ENCODE measurements around the gene CD72.

CD72 gene

GRCh38 chr9:35656831-35657545, 38.8 kb upstream of the CD72 start:
- no peak for TF ChIP-seq EP300 (IDR thresholded peaks at IDR 0.05; ENCODE audit: borderline replicate concordance)
- TF ChIP-seq USF1 (IDR thresholded peaks at IDR 0.05): no peak
- TF ChIP-seq REST (IDR thresholded peaks at IDR 0.05; ENCODE audit: low read depth): no peak
- TF ChIP-seq RAD21 (IDR thresholded peaks at IDR 0.05; ENCODE audit: low read depth): no peak
- no peak for TF ChIP-seq NFIC (IDR thresholded peaks at IDR 0.05)
- no peak for TF ChIP-seq EGR1 (IDR thresholded peaks at IDR 0.05)
- TF ChIP-seq TEAD4 (IDR thresholded peaks at IDR 0.05): no peak
- no peak for TF ChIP-seq MAX (IDR thresholded peaks at IDR 0.05)
- TF ChIP-seq CREB1 (IDR thresholded peaks at IDR 0.05; ENCODE audit: low read depth): no peak
- no peak for TF ChIP-seq TAF1 (IDR thresholded peaks at IDR 0.05; ENCODE audit: low read depth)
- TF ChIP-seq ZBTB7A (IDR thresholded peaks at IDR 0.05; ENCODE audit: low read depth): no peak
- no peak for TF ChIP-seq TCF12 (IDR thresholded peaks at IDR 0.05; ENCODE audit: low read depth)
- no peak for TF ChIP-seq YY1 (IDR thresholded peaks at IDR 0.05; ENCODE audit: low read depth)

- no peak for TF ChIP-seq ZBTB7A (IDR thresholded peaks at IDR 0.05; ENCODE audit: low read depth)
- TF ChIP-seq MAX (IDR thresholded peaks at IDR 0.05): no peak
- no peak for TF ChIP-seq NFIC (IDR thresholded peaks at IDR 0.05)
- TF ChIP-seq CEBPB (IDR thresholded peaks at IDR 0.05): no peak
- TF ChIP-seq EP300 (IDR thresholded peaks at IDR 0.05; ENCODE audit: borderline replicate concordance): no peak
- TF ChIP-seq FOXM1 (IDR thresholded peaks at IDR 0.05; ENCODE audit: borderline replicate concordance, low read depth): no peak
Measured at GRCh38 chr9:35656348-35656747, 38.1 kb upstream of the CD72 start.

GRCh38 chr9:35653611-35654010, 35.4 kb upstream of the CD72 start:
- no peak for TF ChIP-seq TCF12 (IDR thresholded peaks at IDR 0.05; ENCODE audit: low read depth)
- TF ChIP-seq CEBPB (IDR thresholded peaks at IDR 0.05): no peak
- TF ChIP-seq RAD21 (IDR thresholded peaks at IDR 0.05; ENCODE audit: low read depth): no peak
- TF ChIP-seq CREB1 (IDR thresholded peaks at IDR 0.05; ENCODE audit: low read depth): no peak
- TF ChIP-seq FOXM1 (IDR thresholded peaks at IDR 0.05; ENCODE audit: borderline replicate concordance, low read depth): no peak
- no peak for TF ChIP-seq TEAD4 (IDR thresholded peaks at IDR 0.05)
- no peak for TF ChIP-seq NFIC (IDR thresholded peaks at IDR 0.05)
- TF ChIP-seq EGR1 (IDR thresholded peaks at IDR 0.05): no peak
- TF ChIP-seq TAF1 (IDR thresholded peaks at IDR 0.05; ENCODE audit: low read depth): no peak
- no peak for TF ChIP-seq REST (IDR thresholded peaks at IDR 0.05; ENCODE audit: low read depth)
- TF ChIP-seq MAX (IDR thresholded peaks at IDR 0.05): no peak
- no peak for TF ChIP-seq ZBTB7A (IDR thresholded peaks at IDR 0.05; ENCODE audit: low read depth)

GRCh38 chr9:35652829-35653209, 34.6 kb upstream of the CD72 start:
- no peak for TF ChIP-seq TAF1 (IDR thresholded peaks at IDR 0.05; ENCODE audit: low read depth)
- no peak for TF ChIP-seq ZBTB7A (IDR thresholded peaks at IDR 0.05; ENCODE audit: low read depth)
- no peak for TF ChIP-seq NFIC (IDR thresholded peaks at IDR 0.05)
- TF ChIP-seq CEBPB (IDR thresholded peaks at IDR 0.05): no peak
- TF ChIP-seq FOXM1 (IDR thresholded peaks at IDR 0.05; ENCODE audit: borderline replicate concordance, low read depth): no peak
- TF ChIP-seq CREB1 (IDR thresholded peaks at IDR 0.05; ENCODE audit: low read depth): no peak

GRCh38 chr9:35651956-35652828, 34.0 kb upstream of the CD72 start:
- TF ChIP-seq CEBPB (IDR thresholded peaks at IDR 0.05) (no peak), MAX (IDR thresholded peaks at IDR 0.05) (no peak), FOXM1 (IDR thresholded peaks at IDR 0.05; ENCODE audit: borderline replicate concordance, low read depth) (no peak), CREB1 (IDR thresholded peaks at IDR 0.05; ENCODE audit: low read depth) (no peak), RAD21 (IDR thresholded peaks at IDR 0.05; ENCODE audit: low read depth) (no peak), TEAD4 (IDR thresholded peaks at IDR 0.05) (no peak), ZBTB7A (IDR thresholded peaks at IDR 0.05; ENCODE audit: low read depth) (no peak), USF1 (IDR thresholded peaks at IDR 0.05) (no peak), YY1 (IDR thresholded peaks at IDR 0.05; ENCODE audit: low read depth) (no peak), TAF1 (IDR thresholded peaks at IDR 0.05; ENCODE audit: low read depth) (no peak), TCF12 (IDR thresholded peaks at IDR 0.05; ENCODE audit: low read depth) (no peak), REST (IDR thresholded peaks at IDR 0.05; ENCODE audit: low read depth) (no peak)
